Heart right ventricle (tissue), 16 donors: ENCODE results near the gene NFKBIL1. TPM values are rescaled to one million over a fixed set of nuclear protein-coding genes. Genes with fewer than 3 reads are reported as not detected.

Source experiments
- ATAC-seq, 8 donors: fragments of 200-7000 bp; cut with Tn5 transposase; one replicate each; pipeline ENCODE4 v1.9.1; 2020; ENCODE audit warnings: mild to moderate bottlenecking in 8 of 8, moderate library complexity in 8 of 8, moderate number of reproducible peaks in 1 of 8
- DNase-seq, 2 donors: peaks; one replicate each; pipeline ENCODE4 v3.0.0-alpha.2; 2020
- H3K27ac ChIP-seq, 10 donors: fragments of 200-600 bp; sonication (generic) in 2 of 10; one replicate each; pipeline versions ENCODE4 v1.5.0 to v1.8.0; 2020 to 2022; ENCODE audit warnings: mild to moderate bottlenecking in 3 of 10
- H3K27me3 ChIP-seq, 7 donors: fragments of 200-600 bp; one replicate each; pipeline ENCODE4 v1.8.0; 2021 to 2022; ENCODE audit warnings: mild to moderate bottlenecking in 2 of 7
- H3K36me3 ChIP-seq, 9 donors: fragments of 200-600 bp; sonication (generic) in 1 of 9; one replicate each; pipeline versions ENCODE4 v1.5.0 to v1.8.0; 2020 to 2022; ENCODE audit warnings: mild to moderate bottlenecking in 2 of 9
- H3K4me1 ChIP-seq, 9 donors: fragments of 200-600 bp; sonication (generic) in 1 of 9; one replicate each; pipeline versions ENCODE4 v1.5.0 to v1.8.0; 2020 to 2022; ENCODE audit warnings: mild to moderate bottlenecking in 4 of 9
- H3K4me3 ChIP-seq, 10 donors: fragments of 200-600 bp; sonication (generic) in 2 of 10; one replicate each; pipeline versions ENCODE4 v1.5.0 to v1.8.0; 2020 to 2022; ENCODE audit warnings: mild to moderate bottlenecking in 7 of 10, moderate library complexity in 2 of 10
- H3K9me3 ChIP-seq, 11 donors: fragments of 200-600 bp in 10 of 11; sonication (generic) in 2 of 11; one replicate each; pipeline versions ENCODE4 v1.5.0 to v1.8.0; 2013 to 2022; ENCODE audit warnings: mild to moderate bottlenecking in 2 of 11, control low read depth in 1 of 11, moderate library complexity in 1 of 11
- CTCF ChIP-seq, 9 donors: fragments of 200-600 bp; sonication (generic) in 2 of 9; IDR thresholded peaks; one replicate each; pipeline versions ENCODE4 v1.5.0 to v1.8.0; 2021 to 2022; ENCODE audit warnings: antibody characterized with exemption in 9 of 9, mild to moderate bottlenecking in 5 of 9, moderate library complexity in 1 of 9
- whole genome bisulfite sequencing, 2 donors: extraction: QIAGEN DNeasy Blood & Tissue Kit; methylation state at CpG; one replicate each; pipeline ENCODE4 v1.1.7; 2013; ENCODE audit warnings: inconsistent platforms in 1 of 2; 5-methylcytosine and 5-hydroxymethylcytosine counted together
- intact Hi-C, 10 donors: fragments of 100-400 bp; cut with DNase I; formaldehyde crosslinking; loops; one replicate each; pipeline versions ENCODE4 v1.11.1 to v1.14.2; 2022
- polyA plus RNA-seq, 2 donors: library from polyadenylated mRNA; stranded (reverse); fragments of 200-250 nt; gene quantifications; one replicate each; pipeline ENCODE4 v1.2.3, GENCODE V29; 2013
- total RNA-seq, 10 donors: library from RNA; stranded (reverse); fragmentation: NEBNext Ultra II Directional in 3 of 10; extraction: Animal tissue kit (Norgen Biotek cat#: 25700) in 3 of 10; gene quantifications; one replicate each; pipeline versions ENCODE4 v1.2.1 to v1.2.4, GENCODE V29; 2021 to 2023
- donor health status: Arrhythmogenic right ventricular cardiomyopathy.
- donor health status: ischemic (EF 13 %, LVEDD 7.1; RV severe dilation, severe dysfunction).
- donor health status: healthy with polysubstance abuse.
- donor health status: DM: no; HTN: yes; CAD: no.
- donor health status: DM: no; HTN: no; CAD: no.
- donor health status: ischemic (EF 25% LVEDD 6.9; RV normal size, moderate dysfunction).
- donor health status: ischemic (EF 25% LVEDD 5.7; RV mildly dilated, moderate dysfunction).
- donor health status: healthy.
- donor health status: DM: yes; HTN: yes; CAD: no.
- donor health status: Ischemic cardiomyopathy.
- donor health status: ischemic (EF 35%, LVEDD 5.7; RV mildly dilated, moderate dysfunction).
- donor health status: nonischemic (EF 11% LVEDD 7.7; RV severe dilation, severe dysfunction).
- donor health status: DM: yes; HTN: yes; CAD: no.
- donor health status: PGD.
- donor health status: ischemic (EF 29% LVEDD 5.4; RV normal size, mild dysfunction).
- donor health status: nonischemic (EF 23%, LVEDD 6.1; RV moderate dilation, normal function).

The NFKBIL1 gene
- total and polyA plus RNA-seq, 12 donors = 9.7 to 22.2 (median 12.1) TPM

GRCh38 chr6:31586008-31586407 is 38.6 kb downstream of the NFKBIL1 start, which contains the start of gene LST1:
Gene LST1, plus strand, starts transcription at chr6:31586277. Its CDS starts 1,023 bp downstream, at chr6:31587300.
- DNase-seq = no peak
- H3K4me1 ChIP-seq = peaks cover 0 to 74% (median 15%) of the 10 kb centered on the region in 9 donors
- H3K27ac ChIP-seq = peak within 1 kb of the TSS in 6 of 10 donors; percentile 22 to 94 (median 44)
- H3K27me3 ChIP-seq = peaks cover 0 to 9% (median 0%) of the 10 kb centered on the region in 7 donors
- 51 to 61% methylated on average over 1 of the region's 1 CpG for WGBS, 2 donors
- TF ChIP-seq CTCF (IDR thresholded peaks at IDR 0.05) = no peak
- H3K9me3 ChIP-seq = no peaks in the 10 kb centered on the region
- peak within 1 kb of the TSS in 3 of 10 donors; percentile 11 to 51 (median 20) for H3K4me3 ChIP-seq
- H3K36me3 ChIP-seq = peaks cover 0 to 8% (median 0%) of the 10 kb centered on the region in 9 donors
- peak in 7 of 8 donors; percentile 7 to 56 (median 32) for ATAC-seq
- intact Hi-C loops = no loop called here

- Histone ChIP-seq H3K27me3 (peaks cover 0 to 9% (median 0%) of the 10 kb centered on the region in 7 donors), H3K27ac (peak overlapping the region in 5 of 10 donors; percentile 22 to 94 (median 44)), H3K4me1 (peaks cover 0 to 70% (median 11%) of the 10 kb centered on the region in 9 donors), H3K36me3 (peaks cover 0 to 8% (median 0%) of the 10 kb centered on the region in 9 donors), H3K4me3 (peak overlapping the region in 3 of 10 donors; percentile 11 to 51 (median 20)), H3K9me3 (no peaks in the 10 kb centered on the region)
- ATAC-seq (peak; percentile 47 to 74 (median 56)), DNase-seq (no peak)
- intact Hi-C loops = no loop called here
- WGBS, 2 donors = 63% methylated on average over 9 of the region's 9 CpGs
- TF ChIP-seq CTCF (IDR thresholded peaks at IDR 0.05) = no peak
Measured at GRCh38 chr6:31586599-31587281, 39.3 kb downstream of the NFKBIL1 start.

- WGBS, 2 donors = 70 to 73% methylated on average over 12 of the region's 12 CpGs
- H3K4me1 ChIP-seq = peaks cover 0 to 57% (median 3%) of the 10 kb centered on the region in 9 donors
- ATAC-seq = no peak
- no peaks in the 10 kb centered on the region for H3K9me3 ChIP-seq
- peak overlapping the region in 4 of 10 donors; percentile 0 to 51 (median 6) for H3K4me3 ChIP-seq
- DNase-seq = no peak
- TF ChIP-seq CTCF (IDR thresholded peaks at IDR 0.05) = no peak
- intact Hi-C loops = no loop called here
- peak overlapping the region in 3 of 10 donors; percentile 44 to 94 (median 67) for H3K27ac ChIP-seq
- H3K27me3 ChIP-seq = peaks cover 0 to 9% (median 0%) of the 10 kb centered on the region in 7 donors
- peaks cover 0 to 8% (median 0%) of the 10 kb centered on the region in 9 donors for H3K36me3 ChIP-seq
Measured at GRCh38 chr6:31587791-31588777, 40.7 kb downstream of the NFKBIL1 start.
